ENCODE measurements around the gene PPP1R3F.

Gene PPP1R3F

DNA sequence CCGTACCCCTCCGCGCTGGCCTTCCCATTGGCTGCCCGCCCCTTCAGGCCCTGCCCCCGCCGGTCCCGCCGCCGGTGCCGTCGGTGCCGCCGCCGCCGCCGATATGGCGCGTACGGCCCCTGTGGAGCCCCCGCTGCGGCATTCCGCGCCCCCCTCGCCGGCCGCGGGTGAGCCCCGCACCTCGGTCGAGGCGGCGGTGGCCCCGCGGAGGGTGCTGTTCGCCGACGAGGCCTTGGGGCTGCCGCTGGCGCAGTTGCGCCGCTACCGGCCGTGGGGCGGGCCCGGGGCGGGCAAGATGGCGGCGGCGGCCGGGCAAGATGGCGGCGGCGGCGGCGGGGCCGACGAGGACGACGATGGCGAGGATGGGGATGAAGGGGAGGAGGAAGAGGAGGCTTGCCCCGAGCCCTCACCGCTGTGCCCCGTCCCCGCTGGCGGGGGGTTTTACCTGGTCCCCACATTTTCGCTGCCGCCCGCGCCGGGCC is at the start of gene PPP1R3F:
PPP1R3F (plus strand) TSS at position 27 of the 482 bp plus-strand sequence; CDS start at position 104, 77 bp downstream.
- DNase-seq = no peak

GRCh38 chrX:49220100-49220499 is 49.5 kb upstream of the PPP1R3F start:
- DNase-seq = no peak

GRCh38 chrX:49221868-49222267 is 47.7 kb upstream of the PPP1R3F start:
- DNase-seq = no peak

DNA sequence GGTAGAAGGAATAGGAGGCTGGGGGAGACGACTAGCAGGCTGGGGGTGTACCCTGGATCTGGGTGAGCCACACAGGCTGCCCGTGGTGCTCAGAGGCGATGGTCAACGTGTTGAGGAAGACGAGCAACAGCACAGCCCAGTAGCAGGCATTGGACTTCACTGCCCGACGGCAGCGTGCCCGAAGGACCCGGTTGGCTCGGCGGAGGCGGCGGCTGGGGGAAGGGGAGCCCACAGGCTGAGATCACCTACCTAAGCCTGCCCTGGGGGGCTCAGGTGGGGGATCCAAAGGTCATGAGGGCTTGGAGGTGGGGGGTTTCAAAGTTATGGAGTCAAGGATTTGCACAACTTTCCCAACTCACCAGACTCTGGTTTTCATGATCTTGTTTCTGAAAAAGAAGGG is 43.7 kb upstream of the PPP1R3F start:
- DNase-seq = no peak

- no peak for DNase-seq
Observed at GRCh38 chrX:49226946-49227345, 42.6 kb upstream of the PPP1R3F start.

DNA sequence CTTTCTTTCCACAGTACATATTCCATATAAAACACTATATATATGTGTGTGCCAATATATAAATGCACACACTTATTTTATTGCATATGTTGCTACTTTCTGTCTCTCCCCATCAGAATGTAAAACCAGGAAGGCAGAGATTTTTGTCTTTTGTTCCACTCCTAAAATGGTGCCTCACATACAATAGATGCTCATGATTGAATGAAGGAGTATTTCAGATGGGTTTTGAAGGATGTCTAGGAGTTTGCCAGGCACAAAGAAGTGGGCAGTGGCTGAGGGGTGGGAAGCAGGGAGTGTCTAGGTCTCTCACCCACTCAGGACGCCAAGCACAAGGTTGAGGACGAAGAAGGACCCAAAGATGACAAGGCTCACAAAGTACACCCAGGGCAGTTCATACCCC is 41.9 kb upstream of the PPP1R3F start:
- DNase-seq = no peak

DNA sequence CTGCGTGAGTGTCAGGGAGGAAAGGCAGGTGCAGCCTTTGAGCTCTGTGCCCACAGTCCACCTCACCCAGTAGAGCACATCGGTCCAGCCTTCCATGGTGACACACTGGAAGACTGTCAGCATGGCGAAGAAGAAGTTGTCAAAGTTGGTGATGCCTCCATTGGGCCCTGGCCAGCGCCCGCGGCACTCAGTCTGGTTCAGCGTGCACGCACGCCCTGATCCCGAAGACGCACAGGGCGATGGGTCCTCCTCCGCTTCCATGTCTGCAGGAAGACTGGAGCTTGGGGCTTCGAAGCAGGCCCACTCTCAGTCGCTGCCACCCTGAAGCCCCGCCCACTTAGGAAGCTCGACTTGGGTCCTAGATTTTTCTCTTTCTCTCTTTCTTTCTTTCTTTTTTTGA is 41.4 kb upstream of the PPP1R3F start:
- DNase-seq = no peak

GRCh38 chrX:49230500-49231232 is 38.9 kb upstream of the PPP1R3F start:
- no peak for DNase-seq

GRCh38 chrX:49231333-49232000 is 38.1 kb upstream of the PPP1R3F start:
- no peak for DNase-seq

DNA sequence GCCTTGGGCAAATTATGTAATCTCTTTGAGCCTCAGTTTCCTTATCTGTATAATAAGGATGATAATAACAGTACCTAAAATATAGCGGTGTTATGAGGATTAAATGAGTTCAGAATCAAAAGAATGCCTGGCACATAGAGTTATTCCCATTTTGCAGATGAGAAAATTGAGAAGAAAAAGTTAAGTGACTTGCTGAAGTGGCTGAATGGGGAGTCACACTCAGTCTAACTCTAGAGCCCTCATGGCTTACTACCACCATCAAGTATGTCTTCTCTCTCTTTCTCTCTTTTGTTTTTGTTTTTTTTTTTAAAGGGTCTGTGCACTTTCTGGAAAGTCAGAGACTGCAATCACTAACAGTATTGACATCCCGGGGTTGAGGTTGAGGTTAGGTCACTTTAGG is 37.1 kb upstream of the PPP1R3F start:
- DNase-seq = no peak

DNA sequence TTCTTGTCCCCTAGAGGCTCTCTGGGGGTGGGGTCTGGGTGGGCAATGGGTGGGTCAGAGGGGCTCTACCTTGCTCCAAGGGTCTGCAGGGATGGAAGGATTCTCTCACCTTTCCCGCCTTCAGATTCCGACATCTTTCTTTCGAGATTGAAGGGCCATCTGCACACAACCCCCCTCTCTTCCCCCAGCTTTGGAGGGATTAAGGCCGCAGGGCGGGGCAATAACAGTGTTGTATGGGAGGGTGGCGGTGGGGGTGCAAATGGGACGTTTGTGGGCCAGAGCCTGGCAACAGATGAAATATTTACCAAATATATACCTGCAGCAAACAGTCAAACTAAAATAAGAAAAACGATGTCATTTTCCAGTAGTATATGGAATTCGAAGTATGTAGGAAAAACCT is 36.4 kb upstream of the PPP1R3F start, which contains the start of gene CACNA1F:
CACNA1F (minus strand) TSS at position 165 of the 400 bp plus-strand sequence; CDS start at position 134, 31 bp downstream.
- DNase-seq = no peak

GRCh38 chrX:49233887-49234555 is 35.6 kb upstream of the PPP1R3F start:
- DNase-seq = no peak

- DNase-seq = peak; percentile 51
Observed at GRCh38 chrX:49237060-49237459, 32.5 kb upstream of the PPP1R3F start.

DNA sequence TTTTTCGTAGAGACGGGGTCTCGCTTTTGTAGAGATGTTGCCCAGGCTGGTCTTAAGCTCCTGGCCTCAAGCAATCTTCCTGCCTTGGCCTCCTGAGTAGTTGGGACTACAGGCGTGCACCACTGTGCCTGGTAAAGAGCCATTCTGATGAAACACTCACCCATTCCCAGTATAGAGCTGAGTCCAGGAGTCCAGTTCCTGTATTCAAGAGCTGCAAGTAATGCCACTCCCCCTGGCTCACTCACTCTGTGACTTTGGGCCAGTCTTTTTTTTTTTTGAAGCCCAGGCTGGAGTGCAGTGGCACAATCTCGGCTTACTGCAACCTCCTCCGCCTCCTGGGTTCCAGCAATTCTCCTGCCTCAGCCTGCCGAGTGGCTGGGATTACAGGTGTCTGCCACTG is 30.9 kb upstream of the PPP1R3F start:
- DNase-seq = no peak

GRCh38 chrX:49242545-49243066 is 27.0 kb upstream of the PPP1R3F start:
- no peak for DNase-seq

DNA sequence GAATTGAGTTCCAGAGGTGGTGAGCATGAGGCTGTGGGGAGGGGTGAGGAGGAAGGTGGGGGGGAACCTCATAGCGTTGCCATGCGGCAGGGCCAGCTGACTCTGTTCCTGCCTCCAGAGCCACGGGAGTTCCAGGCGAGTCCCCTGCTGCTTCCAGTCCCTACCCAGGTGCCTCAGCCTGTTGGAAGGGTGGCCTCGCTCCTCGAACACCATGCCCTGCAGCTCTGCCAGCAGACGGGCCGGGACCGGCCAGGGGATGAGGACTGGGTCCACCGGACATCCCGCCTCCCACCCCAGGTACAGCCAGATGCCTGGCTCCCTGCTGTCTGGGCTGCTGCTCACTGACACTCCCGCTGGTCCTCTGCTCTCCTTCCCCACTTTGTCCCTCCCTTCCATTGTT is 26.4 kb upstream of the PPP1R3F start:
- DNase-seq = no peak

- no peak for DNase-seq
Observed at GRCh38 chrX:49244207-49244606, 25.4 kb upstream of the PPP1R3F start.

DNA sequence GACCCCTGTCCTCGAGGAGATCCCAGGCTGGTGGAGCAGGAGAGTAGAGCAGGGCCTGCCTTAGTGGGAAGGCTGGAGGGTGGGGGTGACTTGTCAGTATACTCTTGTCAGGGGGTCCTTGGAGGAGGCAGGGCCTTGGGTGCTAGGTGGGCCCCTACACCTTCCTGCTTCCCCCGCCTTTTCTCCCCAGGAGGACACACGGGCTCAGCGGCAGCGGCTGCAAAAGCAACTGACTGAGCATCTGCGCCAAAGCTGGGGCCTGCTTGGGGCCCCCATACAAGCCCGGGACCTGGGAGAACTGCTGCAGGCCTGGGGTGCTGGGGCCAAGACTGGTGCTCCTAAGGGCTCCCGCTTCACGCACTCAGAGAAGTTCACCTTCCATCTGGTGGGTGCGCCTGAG is 23.1 kb upstream of the PPP1R3F start:
- DNase-seq = no peak

- no peak for DNase-seq
Observed at GRCh38 chrX:49247346-49247745, 22.2 kb upstream of the PPP1R3F start.

DNA sequence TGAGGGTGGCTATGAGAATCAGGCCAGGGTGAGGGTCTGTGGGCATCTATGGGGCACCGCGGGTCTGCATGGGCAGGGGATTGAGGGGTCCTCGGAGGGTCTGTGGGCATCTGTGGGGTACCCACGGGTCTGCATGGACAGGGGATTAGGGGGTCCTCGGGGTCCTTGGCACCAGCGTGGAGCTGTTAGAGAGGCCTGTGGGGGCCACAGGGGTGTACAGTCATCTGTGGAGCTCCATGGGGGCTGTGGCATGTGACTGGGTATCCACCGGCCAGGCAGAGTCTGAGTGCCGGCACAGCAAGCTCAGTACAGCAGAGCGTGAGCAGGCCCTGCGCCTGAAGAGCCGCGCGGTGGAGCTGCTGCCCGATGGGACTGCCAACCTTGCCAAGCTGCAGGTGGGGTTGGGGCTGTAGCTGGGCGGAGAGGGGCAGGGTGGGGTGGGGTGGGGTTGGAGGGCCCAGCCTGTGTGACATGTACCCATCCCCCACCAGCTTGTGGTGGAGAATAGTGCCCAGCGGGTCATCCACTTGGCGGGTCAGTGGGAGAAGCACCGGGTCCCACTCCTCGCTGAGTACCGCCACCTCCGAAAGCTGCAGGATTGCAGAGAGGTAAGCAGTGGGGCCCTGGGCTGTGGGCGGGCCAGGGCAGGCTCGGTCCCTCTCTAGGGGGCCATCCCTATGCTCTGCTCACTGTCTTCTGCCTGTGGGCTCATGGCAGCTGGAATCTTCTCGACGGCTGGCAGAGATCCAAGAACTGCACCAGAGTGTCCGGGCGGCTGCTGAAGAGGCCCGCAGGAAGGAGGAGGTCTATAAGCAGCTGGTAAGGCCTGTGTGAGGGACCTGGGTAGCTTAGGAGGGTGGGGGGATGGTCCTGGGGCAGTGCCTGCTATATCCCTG is 21.4 kb upstream of the PPP1R3F start:
- DNase-seq = no peak

DNA sequence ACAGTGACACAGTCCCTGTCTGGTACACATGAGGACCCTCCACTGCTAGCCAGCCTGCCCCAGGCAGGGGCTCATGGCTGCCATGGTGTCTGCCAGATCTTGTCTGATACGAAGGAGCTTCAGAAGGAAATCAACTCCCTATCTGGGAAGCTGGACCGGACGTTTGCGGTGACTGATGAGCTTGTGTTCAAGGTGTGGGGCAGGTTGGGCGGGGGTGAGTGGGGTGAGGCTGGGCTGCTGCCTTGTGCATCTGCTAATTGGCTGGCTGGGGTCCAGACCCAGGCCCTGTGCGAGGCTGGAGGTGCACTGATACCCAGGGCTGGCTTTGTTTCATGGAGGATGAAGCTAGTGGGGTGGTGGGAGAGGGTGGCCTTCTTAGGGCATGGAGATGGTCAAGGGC is 20.5 kb upstream of the PPP1R3F start:
- DNase-seq = no peak

- DNase-seq = no peak
Observed at GRCh38 chrX:49249616-49250015, 20.0 kb upstream of the PPP1R3F start.
